ACC112 (cell line): ENCODE data around the gene IRX4.

Experiments
- H2AFZ ChIP-seq: fragments of 200-600 bp; sonication (generic); one replicate; pipeline ENCODE4 v1.6.0; 2017; ENCODE audit warnings: antibody characterized with exemption, low read length; ENCODE audit not compliant: unreplicated experiment
- H3K27ac ChIP-seq: fragments of 200-600 bp; sonication (generic); 2 replicates; pipeline ENCODE4 v1.5.1; 2014; ENCODE audit warnings: low read depth, mild to moderate bottlenecking, antibody characterized with exemption, low read length, moderate library complexity
- H3K27me3 ChIP-seq: fragments of 200-600 bp; sonication (generic); 2 replicates; pipeline ENCODE4 v1.6.1; 2014; ENCODE audit warnings: mild to moderate bottlenecking, antibody characterized with exemption, low read length, moderate library complexity, mixed read lengths; ENCODE audit not compliant: insufficient read depth
- H3K36me3 ChIP-seq: fragments of 200-600 bp; sonication (generic); 2 replicates; pipeline ENCODE4 v1.6.1; 2016; ENCODE audit warnings: mild to moderate bottlenecking, antibody characterized with exemption, low read length, moderate library complexity, mixed read lengths; ENCODE audit not compliant: insufficient read depth
- H3K4me1 ChIP-seq: fragments of 200-600 bp; sonication (generic); one replicate; pipeline ENCODE4 v1.6.1; 2016; ENCODE audit warnings: low read length, mixed read lengths; ENCODE audit not compliant: insufficient read depth, unreplicated experiment, control insufficient read depth
- H3K4me3 ChIP-seq: fragments of 200-600 bp; sonication (generic); 2 replicates; pipeline ENCODE4 v1.5.1; 2014; ENCODE audit warnings: mild to moderate bottlenecking, low read depth, low read length
- H3K79me2 ChIP-seq: fragments of 200-600 bp; sonication (generic); one replicate; pipeline ENCODE4 v1.6.0; 2016; ENCODE audit warnings: low read length; ENCODE audit not compliant: control insufficient read depth, unreplicated experiment, insufficient read depth

The IRX4 gene

GRCh38 chr5:1912951-1913565 is 30.3 kb upstream of the IRX4 start:
- H3K4me1 ChIP-seq, result no peaks in the 10 kb centered on the region

GRCh38 chr5:1911773-1912235 is 29.1 kb upstream of the IRX4 start:
- Histone ChIP-seq H3K27ac (no peak overlapping the region), H3K4me1 (no peaks in the 10 kb centered on the region), H2AFZ (no peak overlapping the region), H3K79me2 (no peaks in the 10 kb centered on the region), H3K36me3 (no peaks in the 10 kb centered on the region), H3K4me3 (no peak overlapping the region), H3K27me3 (peaks cover 13% of the 10 kb centered on the region; the same call in 1 of the 2 replicates)

More at GRCh38 chr5:1912951-1913565, 30.3 kb upstream of the IRX4 start:
- Histone ChIP-seq H3K36me3 (no peaks in the 10 kb centered on the region), H3K79me2 (no peaks in the 10 kb centered on the region), H2AFZ (no peak overlapping the region), H3K27me3 (peaks cover 6% of the 10 kb centered on the region; the same call in 1 of the 2 replicates), H3K4me3 (no peak overlapping the region), H3K27ac (no peak overlapping the region)

DNA sequence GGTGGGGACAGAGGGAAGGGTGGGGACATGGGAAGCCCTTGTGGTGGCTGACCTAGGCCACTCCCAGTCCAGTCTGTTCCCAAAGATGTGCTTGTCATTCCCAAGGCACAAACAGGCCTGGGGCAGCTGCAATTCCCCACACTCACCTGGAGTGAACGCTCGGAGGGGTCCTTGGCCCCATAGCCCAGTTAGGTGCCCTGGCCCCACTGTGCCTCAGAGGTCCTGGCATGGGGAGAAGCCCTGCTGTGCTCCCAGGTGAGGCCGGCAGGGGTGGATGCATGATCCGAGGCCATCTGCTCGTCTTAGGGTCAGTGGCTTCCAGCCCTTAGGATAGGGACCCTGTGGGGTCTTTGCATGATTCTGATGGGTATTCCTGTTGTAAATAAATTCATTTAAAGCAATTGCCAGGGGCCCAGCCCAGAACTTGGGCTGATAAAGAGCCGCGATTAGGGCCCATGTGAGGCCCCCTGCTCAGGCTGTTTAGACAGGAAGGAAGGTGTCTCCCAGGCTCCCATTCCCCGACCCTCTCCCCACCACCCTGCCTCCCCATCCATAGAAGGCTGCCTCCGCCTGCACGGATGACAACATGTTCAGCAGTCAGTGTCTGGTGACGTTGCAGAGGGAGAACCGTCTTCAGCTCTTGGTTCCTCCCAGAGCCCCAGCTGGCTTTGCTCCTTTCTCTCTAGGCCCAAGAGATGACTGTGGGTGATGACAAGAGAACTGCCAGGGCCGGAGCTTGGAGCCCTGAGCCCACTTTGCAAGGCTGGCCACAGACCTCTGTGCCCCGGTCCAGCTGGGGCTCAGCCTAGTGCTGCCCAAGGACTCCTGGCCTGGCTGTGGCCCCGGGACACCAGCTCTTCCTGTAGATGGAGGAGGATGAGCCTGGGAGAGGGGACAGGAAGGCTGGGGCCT is 28.4 kb upstream of the IRX4 start:
- H2AFZ ChIP-seq, result no peak overlapping the region
- no peaks in the 10 kb centered on the region for H3K36me3 ChIP-seq
- no peaks in the 10 kb centered on the region for H3K79me2 ChIP-seq
- H3K4me1 ChIP-seq, result no peaks in the 10 kb centered on the region
- no peak overlapping the region for H3K4me3 ChIP-seq
- H3K27me3 ChIP-seq, result peaks cover 17% of the 10 kb centered on the region; the same call in 1 of the 2 replicates
- H3K27ac ChIP-seq, result no peak overlapping the region

DNA sequence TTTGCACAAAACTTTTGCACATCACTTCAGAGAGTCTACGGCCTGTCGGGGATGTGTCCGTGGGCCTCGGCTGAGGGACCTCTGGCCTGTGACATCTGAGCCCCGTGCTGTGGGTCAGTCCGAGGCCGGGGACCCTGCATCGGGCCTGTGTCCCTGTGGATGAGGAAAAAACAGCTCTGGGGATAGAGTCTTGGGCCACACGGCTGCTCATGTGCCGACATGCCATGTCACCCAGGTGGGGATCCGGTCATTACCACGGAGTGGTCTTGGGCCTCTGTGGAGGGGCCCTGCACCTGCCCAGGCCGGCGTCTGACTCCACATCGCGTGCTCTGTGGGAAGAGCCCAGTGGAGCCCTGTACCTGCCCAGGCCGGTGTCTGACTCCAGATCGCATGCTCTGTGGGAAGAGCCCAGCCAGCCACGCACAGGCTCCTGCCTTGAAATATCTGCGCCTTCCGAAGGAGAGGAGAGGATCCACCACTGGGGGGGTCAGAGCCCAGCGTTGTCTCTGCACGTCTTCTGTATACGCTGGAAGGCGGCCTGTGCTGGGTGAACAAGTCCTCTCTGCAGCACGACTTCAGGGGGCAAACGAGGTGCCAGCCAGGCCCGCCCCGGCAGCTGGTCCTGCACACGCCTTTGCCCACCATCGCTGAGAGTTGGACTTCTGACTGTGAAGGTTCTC is 27.5 kb upstream of the IRX4 start:
- no peak overlapping the region for H2AFZ ChIP-seq
- H3K36me3 ChIP-seq, result no peaks in the 10 kb centered on the region
- no peaks in the 10 kb centered on the region for H3K79me2 ChIP-seq
- peaks cover 18% of the 10 kb centered on the region; the same call in 1 of the 2 replicates for H3K27me3 ChIP-seq
- H3K27ac ChIP-seq, result no peak overlapping the region
- no peaks in the 10 kb centered on the region for H3K4me1 ChIP-seq
- H3K4me3 ChIP-seq, result no peak overlapping the region

- Histone ChIP-seq H3K4me1 (no peaks in the 10 kb centered on the region), H3K27me3 (peaks cover 16% of the 10 kb centered on the region; the same call in 1 of the 2 replicates), H3K79me2 (no peaks in the 10 kb centered on the region), H3K36me3 (no peaks in the 10 kb centered on the region), H3K27ac (no peak overlapping the region), H3K4me3 (no peak overlapping the region), H2AFZ (no peak overlapping the region)
Measured at GRCh38 chr5:1909346-1909985, 26.7 kb upstream of the IRX4 start.

GRCh38 chr5:1908931-1909330 is 26.2 kb upstream of the IRX4 start:
- Histone ChIP-seq H3K4me3 (no peak overlapping the region), H3K79me2 (no peaks in the 10 kb centered on the region), H3K4me1 (no peaks in the 10 kb centered on the region), H3K36me3 (no peaks in the 10 kb centered on the region), H3K27ac (no peak overlapping the region), H2AFZ (no peak overlapping the region), H3K27me3 (peaks cover 12% of the 10 kb centered on the region; the same call in 1 of the 2 replicates)

DNA sequence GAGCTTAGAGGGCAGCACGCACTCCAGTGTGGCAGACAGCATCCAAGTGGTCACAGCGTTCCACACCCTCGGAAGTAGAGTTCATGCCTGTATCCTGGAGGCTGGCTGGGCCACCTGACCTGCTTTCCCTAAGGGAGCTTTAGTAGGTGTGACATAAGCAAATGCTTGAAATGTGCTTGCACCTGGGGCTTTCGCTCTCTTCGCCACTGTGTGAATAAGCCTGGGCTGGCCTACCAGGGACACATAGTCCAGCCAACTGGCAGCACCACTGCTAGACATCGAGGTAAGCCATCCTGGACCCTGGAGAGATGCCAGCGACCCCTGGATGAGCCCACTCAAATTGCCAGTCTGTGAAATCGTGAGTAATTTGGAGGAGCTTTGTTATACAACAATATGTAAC is 24.9 kb upstream of the IRX4 start:
- Histone ChIP-seq H3K27me3 (peaks cover 12% of the 10 kb centered on the region; the same call in 1 of the 2 replicates), H3K79me2 (no peaks in the 10 kb centered on the region), H3K36me3 (no peaks in the 10 kb centered on the region), H2AFZ (no peak overlapping the region), H3K27ac (no peak overlapping the region), H3K4me3 (no peak overlapping the region), H3K4me1 (no peaks in the 10 kb centered on the region)

DNA sequence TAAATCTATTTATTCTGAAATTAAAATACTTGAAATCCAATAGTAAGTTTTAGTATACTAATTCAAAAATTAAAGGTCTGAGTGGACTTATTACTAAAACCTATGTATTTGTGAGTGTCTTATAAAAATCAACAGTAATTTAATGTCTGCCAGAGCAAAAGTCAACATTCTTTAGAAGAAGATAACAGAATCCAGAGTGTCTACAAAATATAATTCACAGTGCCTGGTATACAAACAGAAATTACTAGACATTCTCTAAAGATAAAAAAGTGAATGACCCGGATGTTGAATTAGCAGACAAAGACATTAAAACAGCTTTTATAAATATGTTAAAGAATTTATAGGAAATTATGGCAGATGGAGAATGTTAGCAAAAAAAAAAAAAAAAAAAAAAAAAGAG is 22.4 kb upstream of the IRX4 start:
- H3K27ac ChIP-seq, result no peak overlapping the region
- H3K36me3 ChIP-seq, result no peaks in the 10 kb centered on the region
- H3K79me2 ChIP-seq, result no peaks in the 10 kb centered on the region
- H3K27me3 ChIP-seq, result peaks cover 12% of the 10 kb centered on the region; the same call in 1 of the 2 replicates
- no peak overlapping the region for H3K4me3 ChIP-seq
- H2AFZ ChIP-seq, result no peak overlapping the region
- no peaks in the 10 kb centered on the region for H3K4me1 ChIP-seq

DNA sequence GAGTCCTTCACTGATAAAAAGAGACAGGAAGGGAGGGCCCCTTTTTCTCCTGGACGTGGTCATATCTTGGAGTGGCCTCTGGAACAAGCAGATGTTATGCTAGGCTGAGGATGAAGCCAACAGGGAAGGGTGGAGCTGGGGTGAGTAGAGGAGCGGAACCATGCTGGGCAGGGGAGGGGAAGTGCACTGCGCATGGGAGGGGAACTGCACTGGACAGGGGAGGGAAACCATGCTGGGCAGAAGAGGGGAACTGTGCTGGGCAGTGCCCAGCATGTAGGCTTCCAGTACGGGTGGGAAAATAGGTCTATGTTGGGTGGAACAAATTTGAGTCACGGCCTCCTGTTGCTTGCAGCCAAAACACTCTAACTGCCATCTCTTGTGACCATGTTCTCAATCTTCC is 19.3 kb upstream of the IRX4 start:
- Histone ChIP-seq H3K27ac (no peak overlapping the region), H3K79me2 (no peaks in the 10 kb centered on the region), H3K4me3 (no peak overlapping the region), H3K4me1 (no peaks in the 10 kb centered on the region), H3K27me3 (peaks cover 29% of the 10 kb centered on the region; the same call in 1 of the 2 replicates), H3K36me3 (no peaks in the 10 kb centered on the region), H2AFZ (no peak overlapping the region)

- Histone ChIP-seq H3K4me3 (no peak overlapping the region), H3K27me3 (peaks cover 26% of the 10 kb centered on the region; the same call in 1 of the 2 replicates), H2AFZ (no peak overlapping the region), H3K36me3 (no peaks in the 10 kb centered on the region), H3K79me2 (no peaks in the 10 kb centered on the region), H3K27ac (no peak overlapping the region), H3K4me1 (no peaks in the 10 kb centered on the region)
Measured at GRCh38 chr5:1901061-1901460, 18.3 kb upstream of the IRX4 start.
